HepG2 (cell line): Measurements from ENCODE around the gene NPDC1. TPM values are rescaled to one million over a fixed set of nuclear protein-coding genes. Genes with fewer than 3 reads are reported as not detected.
A peak's percentile ranks its signal among the peaks of the same experiment; 100 is the strongest.

Experiments
- ATAC-seq: fragments of 200-7000 bp; cut with Tn5 transposase; 3 replicates; pipeline ENCODE4 v1.9.1; 2020; ENCODE audit warnings: mild to moderate bottlenecking, moderate library complexity
- BruUV-seq: library from RNA; stranded (reverse); fragments of 400-500 nt; replicated peaks from 2 replicates; lab custom pipeline; 2021; lab: Mats Ljungman, UMichigan
- CTCF ChIA-PET: fragments of 300-600 bp; formaldehyde crosslinking; extraction: SDS; loops from one replicate; lab custom pipeline; 2021; ENCODE audit warnings: low total read pairs, inconsistent platforms, low intra/inter-chr PET ratio; lab: Yijun Ruan, JAX
- POLR2A ChIA-PET: fragments of 350-600 bp; sonication (Branson Sonifier 250); formaldehyde crosslinking; loops from one replicate; lab custom pipeline; 2020; ENCODE audit warnings: antibody characterized with exemption, inconsistent platforms; lab: Yijun Ruan, JAX
- DNase-seq: peaks from one replicate; pipeline ENCODE4 v3.0.0-alpha.2; 2015; ENCODE audit warnings: low spot score
- FAIRE-seq: peaks from 3 replicates; lab custom pipeline; 2011; peaks lifted over from hg19 to GRCh38; lab: Jason Lieb, UNC
- H2AFZ ChIP-seq: one replicate; pipeline ENCODE4 v1.6.1; 2011; ENCODE audit warnings: low read length, inconsistent platforms
- H3K27ac ChIP-seq: fragments of 300-600 bp; 3 replicates; pipeline ENCODE4 v1.8.0; 2011; ENCODE audit warnings: mixed run types, mild to moderate bottlenecking, mixed read lengths, low read length, inconsistent platforms; ENCODE audit not compliant: insufficient read depth; ENCODE audit errors: extremely low read length
- H3K27me3 ChIP-seq, 2 experiments: fragments of 200-600 bp in 1 of 2; 2 replicates in 1 of 2; 3 replicates in 1 of 2; pipeline versions ENCODE4 v1.6.0 to v1.8.0; 2011; ENCODE audit warnings: low read length in 2 of 2, mild to moderate bottlenecking in 2 of 2, moderate library complexity in 2 of 2, inconsistent platforms in 1 of 2; ENCODE audit not compliant: insufficient read depth in 2 of 2, control insufficient read depth in 1 of 2
- H3K36me3 ChIP-seq, 2 experiments: fragments of 200-600 bp in 1 of 2; replicated peaks in 1 of 2; 2 replicates in 1 of 2; 3 replicates in 1 of 2; pipeline versions ENCODE4 v1.5.1 to v1.8.0; 2011; ENCODE audit warnings: low read length in 2 of 2, inconsistent platforms in 1 of 2; ENCODE audit not compliant: insufficient read depth in 2 of 2, control insufficient read depth in 1 of 2
- H3K4me1 ChIP-seq: 2 replicates; pipeline ENCODE4 v1.5.1; 2012; ENCODE audit warnings: low read length, inconsistent platforms; ENCODE audit not compliant: insufficient read depth
- H3K4me2 ChIP-seq: 2 replicates; pipeline ENCODE4 v1.6.0; 2011; ENCODE audit warnings: low read depth, low read length, inconsistent platforms
- H3K4me3 ChIP-seq, 3 experiments: fragments of 200-600 bp in 1 of 3; sonication (generic), shearing (Covaris generic) in 1 of 3; replicated peaks in 1 of 3; 2 replicates each; pipeline ENCODE4 v1.5.1; 2011 to 2016; ENCODE audit warnings: low read length in 3 of 3, inconsistent platforms in 2 of 3, low read depth in 2 of 3, mild to moderate bottlenecking in 2 of 3, control low read depth in 1 of 3, mixed read lengths in 1 of 3; ENCODE audit not compliant: insufficient read depth in 1 of 3
- H3K79me2 ChIP-seq: one replicate; pipeline ENCODE4 v1.6.1; 2011; ENCODE audit warnings: low read length, inconsistent platforms; ENCODE audit not compliant: insufficient read depth
- H3K9ac ChIP-seq: 2 replicates; pipeline ENCODE4 v1.6.0; 2011; ENCODE audit warnings: mild to moderate bottlenecking, low read depth, low read length, inconsistent platforms; ENCODE audit not compliant: insufficient read depth
- H3K9me3 ChIP-seq: 2 replicates; pipeline ENCODE4 v1.5.1; 2012; ENCODE audit warnings: mild to moderate bottlenecking, low read length
- H4K20me1 ChIP-seq: 2 replicates; pipeline ENCODE4 v1.6.0; 2011; ENCODE audit warnings: inconsistent platforms, mild to moderate bottlenecking, low read length, moderate library complexity; ENCODE audit not compliant: insufficient read depth
- ASH2L ChIP-seq: fragments of 300-600, 200-600 bp; sonication (generic); IDR thresholded peaks from 2 replicates; pipeline ENCODE4 v1.7.0; 2017; ENCODE audit warnings: low read depth, mild to moderate bottlenecking, moderate library complexity, mixed read lengths, low read length; ENCODE audit not compliant: insufficient read length
- ETV5 ChIP-seq: IDR thresholded peaks from 2 replicates; pipeline ENCODE4 v1.6.1; 2018; ENCODE audit warnings: missing biosample characterization, missing genetic modification reagents, inconsistent platforms, borderline replicate concordance
- HNRNPL ChIP-seq: fragments of 200-400 bp; formaldehyde crosslinking; IDR thresholded peaks from 2 replicates; pipeline ENCODE4 v1.6.1; 2017; ENCODE audit warnings: mild to moderate bottlenecking, low read depth, low read length
- HOXA5 ChIP-seq: sonication (generic); formaldehyde crosslinking; IDR thresholded peaks from 2 replicates; pipeline ENCODE4 v1.4.0; 2020; ENCODE audit warnings: missing genetic modification reagents
- NR2F6 ChIP-seq, 2 experiments: IDR thresholded peaks; 2 replicates each; pipeline ENCODE4 v1.6.1; 2016; ENCODE audit warnings: antibody characterized with exemption in 1 of 2, mild to moderate bottlenecking in 1 of 2
- SRY ChIP-seq: sonication (generic); formaldehyde crosslinking; IDR thresholded peaks from 2 replicates; pipeline ENCODE4 v1.8.0; 2022; ENCODE audit warnings: mild to moderate bottlenecking, missing genetic modification reagents
- ZSCAN25 ChIP-seq: sonication (generic); formaldehyde crosslinking; IDR thresholded peaks from 2 replicates; pipeline ENCODE4 v1.8.0; 2022; ENCODE audit warnings: mild to moderate bottlenecking, missing genetic modification reagents
- WGBS: methylation state at CpG from one replicate; pipeline ENCODE4 v1.1.6; 2017; ENCODE audit warnings: low lambda C conversion rate; 5-methylcytosine and 5-hydroxymethylcytosine counted together
- in situ Hi-C: cut with HindIII; loops from 2 replicates; pipeline ENCODE4 v1.10.0; 2017; ENCODE audit warnings: low pct_unique_long_range_greater_than_20kb; ENCODE audit not compliant: extremely low pct_ligation_motif_present
- intact Hi-C: fragments of 100-400 bp; cut with micrococcal nuclease; formaldehyde crosslinking; loops from one replicate; pipeline ENCODE4 v1.10.0; 2022; ENCODE audit not compliant: unreplicated experiment
- polyA plus RNA-seq, 8 experiments: library from polyadenylated mRNA; depleted of rRNA in 3 of 8; stranded (reverse) in 7 of 8; unstranded in 1 of 8; fragments of >200 nt; fragmentation: Illumina TruSeq in 4 of 8; extraction: Trizol in 4 of 8; gene quantifications; 2 replicates each; pipeline versions ENCODE4 v1.2.1 to v1.2.3, GENCODE V29; 2011 to 2016; ENCODE audit warnings: low read depth in 4 of 8, missing spikeins in 1 of 8, mixed read lengths in 1 of 8; ENCODE audit not compliant: insufficient read depth in 1 of 8
- total RNA-seq, 5 experiments: library from RNA; depleted of rRNA; stranded (reverse); fragments of >200 nt; fragmentation: Illumina TruSeq; extraction: Trizol; gene quantifications; 2 replicates each; pipeline ENCODE4 v1.2.3, GENCODE V29; 2016; ENCODE audit warnings: low read depth in 1 of 5
- TF ChIP-seq, protein P1 (sequence below): sonication (generic); formaldehyde crosslinking; IDR thresholded peaks from 2 replicates; pipeline ENCODE4 v1.9.0; 2022; ENCODE audit warnings: low read depth, missing genetic modification reagents
- TF ChIP-seq, protein P2 (sequence below): sonication (generic); formaldehyde crosslinking; IDR thresholded peaks from 2 replicates; pipeline ENCODE4 v1.4.0; 2020; ENCODE audit warnings: missing genetic modification reagents
- TF ChIP-seq, protein P3 (sequence below): sonication (generic); formaldehyde crosslinking; IDR thresholded peaks from 2 replicates; pipeline ENCODE4 v1.5.0; 2020; ENCODE audit warnings: missing genetic modification reagents

NPDC1 gene
- total and polyA plus RNA-seq, 2 of the 13 experiments (the other 11 are each of a cell fraction or from before 2014, with no cell fraction given): 0.84 to 5.4 TPM

DNA sequence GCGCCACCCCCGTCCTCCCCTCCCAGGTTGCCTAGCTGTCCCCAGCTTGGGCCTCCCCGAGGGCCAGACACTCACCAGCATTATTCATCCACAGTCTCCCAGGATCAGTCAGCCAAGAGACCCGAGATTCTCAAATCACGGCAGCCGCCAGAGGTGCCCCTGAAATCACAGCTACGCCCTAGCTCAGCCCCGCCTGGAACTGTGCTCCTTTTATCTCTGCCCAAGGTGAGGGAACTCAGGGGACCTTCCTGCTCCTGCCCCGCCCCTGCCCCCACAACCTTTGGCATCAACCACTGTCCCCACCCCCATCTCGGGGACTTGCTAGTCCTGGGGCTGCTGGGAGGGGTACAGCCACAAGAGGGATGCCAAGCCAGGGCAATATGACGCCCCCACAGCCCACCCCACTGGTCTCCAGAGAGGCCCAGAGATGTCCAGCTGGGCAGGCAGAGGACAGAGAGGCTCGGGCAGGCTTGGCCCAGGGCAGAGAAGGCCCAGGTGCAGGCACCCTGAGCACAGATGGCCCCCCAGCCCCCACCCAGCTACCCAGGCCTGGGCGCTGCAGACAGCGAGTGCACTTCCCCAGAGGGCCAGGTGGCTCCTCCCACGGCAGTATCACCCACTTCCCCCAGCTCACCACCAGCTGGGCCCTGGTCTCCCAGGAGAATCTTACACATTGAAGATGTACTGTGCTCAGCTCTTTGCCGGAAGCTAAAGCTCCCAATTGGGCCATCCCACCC is 13.9 kb downstream of the NPDC1 start, which contains the start of gene FUT7 (continued):
- no peak for TF ChIP-seq HOXA5 (CRISPR knock-in tag)
- TF ChIP-seq, all 625 proteins: peak for 5

DNA sequence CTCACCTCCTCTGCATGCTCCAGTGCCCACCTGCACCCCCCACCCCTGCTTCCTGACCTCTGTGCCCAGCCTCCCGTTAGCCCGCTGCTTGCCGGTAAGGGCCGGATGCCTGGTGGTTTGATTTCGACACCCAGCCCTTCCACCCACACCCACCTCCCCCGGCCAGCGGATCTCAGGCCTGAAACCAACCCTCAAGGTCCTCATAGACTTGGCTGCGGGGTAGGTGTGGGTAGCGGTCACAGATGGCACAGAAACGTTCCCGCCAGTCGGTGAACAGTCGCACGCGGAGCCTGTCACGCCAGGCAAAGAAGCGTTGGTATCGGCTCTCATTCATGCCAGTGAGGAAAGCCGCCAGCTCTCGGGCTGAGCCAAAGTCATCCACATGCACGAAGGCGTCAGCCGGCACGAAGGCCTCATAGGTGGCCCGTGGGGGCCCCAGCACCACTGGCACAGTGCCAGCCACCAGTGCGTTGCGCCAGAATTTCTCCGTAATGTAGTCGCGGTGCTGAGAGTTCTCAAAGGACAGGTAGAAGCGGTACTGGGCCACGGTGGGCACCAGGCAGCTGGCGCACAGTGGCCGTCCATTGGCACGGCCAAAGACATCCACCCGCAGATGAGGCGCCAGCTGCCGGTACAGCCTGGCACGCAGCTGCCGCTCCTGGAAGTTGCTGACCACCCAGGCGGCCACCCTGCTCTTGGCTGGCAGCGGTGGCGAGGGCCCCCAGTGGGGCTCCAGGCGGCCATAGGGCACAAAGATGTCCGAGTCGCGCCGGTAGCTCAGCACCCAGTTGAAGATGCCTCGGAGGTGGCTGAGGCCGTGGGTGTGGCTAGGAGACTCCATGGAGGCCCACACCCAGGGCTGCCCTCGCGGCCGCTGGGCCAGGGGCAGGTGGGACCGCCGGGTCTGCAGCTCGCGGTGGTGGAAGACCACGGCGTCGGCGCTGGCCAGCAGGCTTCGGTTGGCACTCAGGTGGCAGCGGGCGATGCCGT is 15.1 kb downstream of the NPDC1 start:
- Histone ChIP-seq H3K9me3 (no peaks in the 10 kb centered on the region), H3K27ac (no peak overlapping the region), H3K36me3 (no peaks in the 10 kb centered on the region), H3K4me2 (peak overlapping the region; percentile 95), H3K27me3 (peaks cover 0 to 19% of the 10 kb centered on the region in 2 experiments; a peak in 2 of 5 replicates), H2AFZ (no peak overlapping the region), H3K79me2 (no peaks in the 10 kb centered on the region), H3K4me3 (peak overlapping the region in 1 of 3 experiments; percentile 35; a peak in 1 of 6 replicates), H3K4me1 (peaks cover 83% of the 10 kb centered on the region), H3K9ac (no peak overlapping the region), H4K20me1 (no peaks in the 10 kb centered on the region)
- intact Hi-C loops (no loop called here), in situ Hi-C loops (loop anchor here (5.0 to 10.0 kb wide), 2 partner anchors 84 to 186 kb away; partner anchors contain the start of genes AJM1, C8G and PHPT1)
- 58% methylated on average over 16 of the region's 65 CpGs for WGBS
- no TSS peak for BruUV-seq
- ChIA-PET POLR2A (no interaction called here), CTCF (no interaction called here)
- ATAC-seq (no peak), FAIRE-seq (no peak), DNase-seq (no peak)
- peak; percentile 88 for TF ChIP-seq HNRNPL
- TF ChIP-seq ETV5: 0 out of 2 replicates have a peak, but pooled peaks have one; percentile 23
- peak; percentile 84 for TF ChIP-seq ZSCAN25 (CRISPR knock-in tag)
- TF ChIP-seq, protein P1, sequence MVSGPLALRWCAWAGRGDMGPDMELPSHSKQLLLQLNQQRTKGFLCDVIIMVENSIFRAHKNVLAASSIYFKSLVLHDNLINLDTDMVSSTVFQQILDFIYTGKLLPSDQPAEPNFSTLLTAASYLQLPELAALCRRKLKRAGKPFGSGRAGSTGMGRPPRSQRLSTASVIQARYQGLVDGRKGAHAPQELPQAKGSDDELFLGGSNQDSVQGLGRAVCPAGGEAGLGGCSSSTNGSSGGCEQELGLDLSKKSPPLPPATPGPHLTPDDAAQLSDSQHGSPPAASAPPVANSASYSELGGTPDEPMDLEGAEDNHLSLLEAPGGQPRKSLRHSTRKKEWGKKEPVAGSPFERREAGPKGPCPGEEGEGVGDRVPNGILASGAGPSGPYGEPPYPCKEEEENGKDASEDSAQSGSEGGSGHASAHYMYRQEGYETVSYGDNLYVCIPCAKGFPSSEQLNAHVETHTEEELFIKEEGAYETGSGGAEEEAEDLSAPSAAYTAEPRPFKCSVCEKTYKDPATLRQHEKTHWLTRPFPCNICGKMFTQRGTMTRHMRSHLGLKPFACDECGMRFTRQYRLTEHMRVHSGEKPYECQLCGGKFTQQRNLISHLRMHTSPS: peak; percentile 88
- no peak for TF ChIP-seq SRY (CRISPR knock-in tag)
- TF ChIP-seq, protein P2, sequence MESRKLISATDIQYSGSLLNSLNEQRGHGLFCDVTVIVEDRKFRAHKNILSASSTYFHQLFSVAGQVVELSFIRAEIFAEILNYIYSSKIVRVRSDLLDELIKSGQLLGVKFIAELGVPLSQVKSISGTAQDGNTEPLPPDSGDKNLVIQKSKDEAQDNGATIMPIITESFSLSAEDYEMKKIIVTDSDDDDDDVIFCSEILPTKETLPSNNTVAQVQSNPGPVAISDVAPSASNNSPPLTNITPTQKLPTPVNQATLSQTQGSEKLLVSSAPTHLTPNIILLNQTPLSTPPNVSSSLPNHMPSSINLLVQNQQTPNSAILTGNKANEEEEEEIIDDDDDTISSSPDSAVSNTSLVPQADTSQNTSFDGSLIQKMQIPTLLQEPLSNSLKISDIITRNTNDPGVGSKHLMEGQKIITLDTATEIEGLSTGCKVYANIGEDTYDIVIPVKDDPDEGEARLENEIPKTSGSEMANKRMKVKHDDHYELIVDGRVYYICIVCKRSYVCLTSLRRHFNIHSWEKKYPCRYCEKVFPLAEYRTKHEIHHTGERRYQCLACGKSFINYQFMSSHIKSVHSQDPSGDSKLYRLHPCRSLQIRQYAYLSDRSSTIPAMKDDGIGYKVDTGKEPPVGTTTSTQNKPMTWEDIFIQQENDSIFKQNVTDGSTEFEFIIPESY (CRISPR knock-in tag): peak; percentile 46; the same call in 1 of the 2 replicates
- TF ChIP-seq, protein P3, sequence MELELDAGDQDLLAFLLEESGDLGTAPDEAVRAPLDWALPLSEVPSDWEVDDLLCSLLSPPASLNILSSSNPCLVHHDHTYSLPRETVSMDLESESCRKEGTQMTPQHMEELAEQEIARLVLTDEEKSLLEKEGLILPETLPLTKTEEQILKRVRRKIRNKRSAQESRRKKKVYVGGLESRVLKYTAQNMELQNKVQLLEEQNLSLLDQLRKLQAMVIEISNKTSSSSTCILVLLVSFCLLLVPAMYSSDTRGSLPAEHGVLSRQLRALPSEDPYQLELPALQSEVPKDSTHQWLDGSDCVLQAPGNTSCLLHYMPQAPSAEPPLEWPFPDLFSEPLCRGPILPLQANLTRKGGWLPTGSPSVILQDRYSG (CRISPR knock-in tag): no peak
- TF ChIP-seq NR2F6 (IDR thresholded peaks at IDR 0.05): no peak
- peak; percentile 28; the same call in 1 of the 2 replicates for TF ChIP-seq NR2F6 (CRISPR knock-in tag; IDR thresholded peaks at IDR 0.05)
- TF ChIP-seq ASH2L: no peak
